ENCODE data around the gene MEPCE. TPM values are rescaled to one million over a fixed set of nuclear protein-coding genes. Genes with fewer than 3 reads are reported as not detected.

The MEPCE gene
- total and polyA plus RNA-seq, 9 of the 15 experiments (the other 6 are each of a cell fraction or from before 2014, with no cell fraction given) = 10.9 to 76.3 (median 44.1) TPM

DNA sequence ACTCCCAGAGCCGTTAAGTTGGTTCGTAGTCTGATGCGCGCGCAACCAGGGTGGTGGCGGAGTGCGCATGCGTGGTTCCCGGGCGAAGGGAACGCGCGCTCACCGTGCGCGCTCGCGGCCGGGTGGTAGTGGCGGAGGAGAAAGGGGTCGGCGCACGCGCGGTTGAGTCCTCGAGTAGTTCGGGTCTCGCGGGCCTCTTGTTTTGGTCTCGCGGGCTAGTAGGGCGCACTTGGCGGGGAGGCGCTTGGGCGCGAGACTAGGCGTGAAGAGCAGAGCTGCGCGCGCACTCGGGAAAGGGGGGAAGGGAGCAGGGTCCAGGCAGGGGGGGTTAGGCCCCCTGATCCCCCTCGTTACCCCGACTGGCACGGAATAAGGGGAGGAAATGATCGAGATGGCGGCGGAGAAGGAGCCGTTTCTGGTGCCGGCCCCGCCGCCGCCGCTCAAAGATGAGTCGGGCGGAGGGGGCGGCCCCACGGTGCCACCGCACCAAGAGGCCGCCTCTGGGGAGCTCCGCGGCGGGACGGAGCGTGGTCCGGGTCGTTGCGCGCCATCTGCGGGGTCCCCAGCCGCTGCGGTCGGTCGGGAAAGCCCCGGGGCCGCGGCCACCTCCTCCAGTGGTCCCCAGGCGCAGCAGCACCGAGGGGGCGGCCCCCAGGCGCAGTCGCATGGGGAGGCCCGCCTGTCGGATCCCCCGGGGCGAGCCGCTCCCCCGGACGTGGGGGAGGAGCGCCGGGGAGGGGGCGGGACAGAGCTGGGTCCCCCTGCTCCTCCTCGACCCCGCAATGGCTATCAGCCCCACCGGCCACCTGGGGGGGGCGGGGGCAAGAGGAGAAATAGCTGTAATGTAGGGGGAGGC is at the start of gene MEPCE (continued):
- TF ChIP-seq, protein P1, sequence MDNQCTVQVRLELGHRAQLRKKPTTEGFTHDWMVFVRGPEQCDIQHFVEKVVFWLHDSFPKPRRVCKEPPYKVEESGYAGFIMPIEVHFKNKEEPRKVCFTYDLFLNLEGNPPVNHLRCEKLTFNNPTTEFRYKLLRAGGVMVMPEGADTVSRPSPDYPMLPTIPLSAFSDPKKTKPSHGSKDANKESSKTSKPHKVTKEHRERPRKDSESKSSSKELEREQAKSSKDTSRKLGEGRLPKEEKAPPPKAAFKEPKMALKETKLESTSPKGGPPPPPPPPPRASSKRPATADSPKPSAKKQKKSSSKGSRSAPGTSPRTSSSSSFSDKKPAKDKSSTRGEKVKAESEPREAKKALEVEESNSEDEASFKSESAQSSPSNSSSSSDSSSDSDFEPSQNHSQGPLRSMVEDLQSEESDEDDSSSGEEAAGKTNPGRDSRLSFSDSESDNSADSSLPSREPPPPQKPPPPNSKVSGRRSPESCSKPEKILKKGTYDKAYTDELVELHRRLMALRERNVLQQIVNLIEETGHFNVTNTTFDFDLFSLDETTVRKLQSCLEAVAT (IDR thresholded peaks at IDR 0.05) = peak; percentile 52 to 59; a peak in 3 of 4 replicates
- no peak for TF ChIP-seq ZEB2 (IDR thresholded peaks at IDR 0.05)
- no peak for TF ChIP-seq EP400 (IDR thresholded peaks at IDR 0.05)
- peak in 1 of 2 experiments; percentile 18; a peak in 1 of 4 replicates for TF ChIP-seq FOXK2 (conservative IDR thresholded peaks at IDR 0.05 in 1 of 2, IDR thresholded peaks at IDR 0.05 in 1 of 2; ENCODE audit: low read depth in 2 of 2)
- TF ChIP-seq ZNF408 (CRISPR knock-in tag; IDR thresholded peaks at IDR 0.05; ENCODE audit: low read depth) = no peak
- no peak for TF ChIP-seq NKRF (IDR thresholded peaks at IDR 0.05; ENCODE audit: borderline replicate concordance)
- no peak for TF ChIP-seq ZNF165 (CRISPR knock-in tag; IDR thresholded peaks at IDR 0.05; ENCODE audit: borderline replicate concordance)
- no peak for TF ChIP-seq MAFG (tag; conservative IDR thresholded peaks at IDR 0.05)
- TF ChIP-seq, protein P2, sequence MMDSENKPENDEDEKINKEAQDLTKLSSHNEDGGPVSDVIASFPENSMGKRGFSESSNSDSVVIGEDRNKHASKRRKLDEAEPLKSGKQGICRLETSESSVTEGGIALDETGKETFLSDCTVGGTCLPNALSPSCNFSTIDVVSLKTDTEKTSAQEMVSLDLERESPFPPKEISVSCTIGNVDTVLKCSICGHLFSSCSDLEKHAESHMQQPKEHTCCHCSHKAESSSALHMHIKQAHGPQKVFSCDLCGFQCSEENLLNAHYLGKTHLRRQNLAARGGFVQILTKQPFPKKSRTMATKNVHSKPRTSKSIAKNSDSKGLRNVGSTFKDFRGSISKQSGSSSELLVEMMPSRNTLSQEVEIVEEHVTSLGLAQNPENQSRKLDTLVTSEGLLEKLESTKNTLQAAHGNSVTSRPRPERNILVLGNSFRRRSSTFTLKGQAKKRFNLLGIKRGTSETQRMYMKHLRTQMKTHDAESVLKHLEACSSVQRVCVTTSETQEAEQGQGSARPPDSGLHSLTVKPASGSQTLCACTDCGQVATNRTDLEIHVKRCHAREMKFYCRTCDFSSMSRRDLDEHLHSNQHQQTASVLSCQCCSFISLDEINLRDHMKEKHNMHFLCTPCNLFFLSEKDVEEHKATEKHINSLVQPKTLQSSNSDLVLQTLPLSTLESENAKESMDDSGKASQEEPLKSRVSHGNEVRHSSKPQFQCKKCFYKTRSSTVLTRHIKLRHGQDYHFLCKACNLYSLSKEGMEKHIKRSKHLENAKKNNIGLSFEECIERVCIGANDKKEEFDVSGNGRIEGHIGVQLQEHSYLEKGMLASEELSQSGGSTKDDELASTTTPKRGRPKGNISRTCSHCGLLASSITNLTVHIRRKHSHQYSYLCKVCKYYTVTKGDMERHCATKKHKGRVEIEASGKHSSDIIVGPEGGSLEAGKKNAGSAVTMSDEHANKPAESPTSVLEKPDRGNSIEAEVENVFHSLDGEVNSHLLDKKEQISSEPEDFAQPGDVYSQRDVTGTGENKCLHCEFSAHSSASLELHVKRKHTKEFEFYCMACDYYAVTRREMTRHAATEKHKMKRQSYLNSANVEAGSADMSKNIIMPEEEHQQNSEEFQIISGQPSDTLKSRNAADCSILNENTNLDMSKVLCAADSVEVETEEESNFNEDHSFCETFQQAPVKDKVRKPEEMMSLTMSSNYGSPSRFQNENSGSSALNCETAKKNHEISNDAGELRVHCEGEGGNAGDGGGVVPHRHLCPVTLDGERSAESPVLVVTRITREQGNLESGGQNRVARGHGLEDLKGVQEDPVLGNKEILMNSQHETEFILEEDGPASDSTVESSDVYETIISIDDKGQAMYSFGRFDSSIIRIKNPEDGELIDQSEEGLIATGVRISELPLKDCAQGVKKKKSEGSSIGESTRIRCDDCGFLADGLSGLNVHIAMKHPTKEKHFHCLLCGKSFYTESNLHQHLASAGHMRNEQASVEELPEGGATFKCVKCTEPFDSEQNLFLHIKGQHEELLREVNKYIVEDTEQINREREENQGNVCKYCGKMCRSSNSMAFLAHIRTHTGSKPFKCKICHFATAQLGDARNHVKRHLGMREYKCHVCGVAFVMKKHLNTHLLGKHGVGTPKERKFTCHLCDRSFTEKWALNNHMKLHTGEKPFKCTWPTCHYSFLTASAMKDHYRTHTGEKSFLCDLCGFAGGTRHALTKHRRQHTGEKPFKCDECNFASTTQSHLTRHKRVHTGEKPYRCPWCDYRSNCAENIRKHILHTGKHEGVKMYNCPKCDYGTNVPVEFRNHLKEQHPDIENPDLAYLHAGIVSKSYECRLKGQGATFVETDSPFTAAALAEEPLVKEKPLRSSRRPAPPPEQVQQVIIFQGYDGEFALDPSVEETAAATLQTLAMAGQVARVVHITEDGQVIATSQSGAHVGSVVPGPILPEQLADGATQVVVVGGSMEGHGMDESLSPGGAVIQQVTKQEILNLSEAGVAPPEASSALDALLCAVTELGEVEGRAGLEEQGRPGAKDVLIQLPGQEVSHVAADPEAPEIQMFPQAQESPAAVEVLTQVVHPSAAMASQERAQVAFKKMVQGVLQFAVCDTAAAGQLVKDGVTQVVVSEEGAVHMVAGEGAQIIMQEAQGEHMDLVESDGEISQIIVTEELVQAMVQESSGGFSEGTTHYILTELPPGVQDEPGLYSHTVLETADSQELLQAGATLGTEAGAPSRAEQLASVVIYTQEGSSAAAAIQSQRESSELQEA (IDR thresholded peaks at IDR 0.05; ENCODE audit: low read depth) = no peak
- TF ChIP-seq ELF4 (CRISPR knock-in tag; IDR thresholded peaks at IDR 0.05) = 0 out of 2 replicates have a peak, but pooled peaks have one; percentile 0
- no peak for TF ChIP-seq KLF10 (CRISPR knock-in tag; IDR thresholded peaks at IDR 0.05)
- no peak for TF ChIP-seq ETV6 (IDR thresholded peaks at IDR 0.05; ENCODE audit: borderline replicate concordance in 1 of 2, low read depth in 2 of 2, low read length in 1 of 2)
- no peak for TF ChIP-seq ETV6 (CRISPR knock-in tag; IDR thresholded peaks at IDR 0.05; ENCODE audit: borderline replicate concordance)
- TF ChIP-seq MEIS2 (IDR thresholded peaks at IDR 0.05; ENCODE audit: partially characterized antibody) = peak; percentile 37
- TF ChIP-seq ILK (tag; IDR thresholded peaks at IDR 0.05; ENCODE audit: borderline replicate concordance, low read depth) = no peak
- TF ChIP-seq GTF2E2 (tag; IDR thresholded peaks at IDR 0.05) = no peak; the same call in 1 of the 2 replicates
